Fibroblast of the aortic adventitia (primary cell): ENCODE data around the gene FSTL5. TPM values are rescaled to one million over a fixed set of nuclear protein-coding genes. Genes with fewer than 3 reads are reported as not detected.

Source experiments
- DNase-seq: peaks from one replicate; pipeline ENCODE4 v3.0.0-alpha.2; 2010; ENCODE audit warnings: low read depth
- H3K4me3 ChIP-seq: 2 replicates; pipeline ENCODE4 v1.5.1; 2011; ENCODE audit warnings: low read depth, mild to moderate bottlenecking, control low read depth, low read length, moderate library complexity
- CTCF ChIP-seq: IDR thresholded peaks from 2 replicates; pipeline ENCODE4 v1.5.1; 2011; ENCODE audit warnings: mild to moderate bottlenecking, low read length, control low read depth, inconsistent platforms; ENCODE audit not compliant: insufficient read depth
- total RNA-seq: library from RNA; depleted of rRNA; stranded (reverse); fragments of >200 nt; gene quantifications from 2 replicates; pipeline ENCODE4 v1.2.3, GENCODE V29; 2012; ENCODE audit warnings: low replicate concordance

FSTL5 gene
- total RNA-seq, 1 donor, result under 0.01 TPM

DNA sequence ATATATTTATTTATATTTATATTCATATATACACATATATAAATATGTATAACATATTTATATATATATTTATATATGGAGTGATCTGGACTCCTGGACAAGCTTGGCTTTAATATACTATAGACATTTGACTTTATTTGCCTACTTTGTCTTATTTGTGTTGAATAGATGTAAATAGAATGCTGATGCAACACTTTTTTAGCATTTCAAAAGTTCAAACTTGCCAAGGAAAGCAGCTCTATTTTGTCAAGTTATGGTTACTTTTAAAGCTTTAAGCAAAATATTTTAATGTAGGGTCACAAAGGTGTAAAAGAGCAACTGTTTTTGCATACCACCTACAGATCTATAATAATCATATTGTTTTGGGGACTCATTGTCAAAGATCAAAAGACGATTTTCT is 61.1 kb downstream of the FSTL5 start:
- H3K4me3 ChIP-seq, result no peak overlapping the region
- TF ChIP-seq CTCF, result no peak
- no peak for DNase-seq

- TF ChIP-seq CTCF, result no peak
Observed at GRCh38 chr4:162101337-162101736, 62.5 kb downstream of the FSTL5 start.

GRCh38 chr4:162075726-162076125 is 88.1 kb downstream of the FSTL5 start:
- no peak overlapping the region for H3K4me3 ChIP-seq
- TF ChIP-seq CTCF, result no peak
- no peak for DNase-seq

More at GRCh38 chr4:162101337-162101736, 62.5 kb downstream of the FSTL5 start:
- DNase-seq, result no peak
- H3K4me3 ChIP-seq, result no peak overlapping the region

GRCh38 chr4:162061214-162061613 is 102.6 kb downstream of the FSTL5 start:
- no peak for TF ChIP-seq CTCF
- no peak for DNase-seq
- no peak overlapping the region for H3K4me3 ChIP-seq

GRCh38 chr4:162059656-162060055 is 104.1 kb downstream of the FSTL5 start:
- no peak overlapping the region for H3K4me3 ChIP-seq
- DNase-seq, result no peak
- TF ChIP-seq CTCF, result no peak

DNA sequence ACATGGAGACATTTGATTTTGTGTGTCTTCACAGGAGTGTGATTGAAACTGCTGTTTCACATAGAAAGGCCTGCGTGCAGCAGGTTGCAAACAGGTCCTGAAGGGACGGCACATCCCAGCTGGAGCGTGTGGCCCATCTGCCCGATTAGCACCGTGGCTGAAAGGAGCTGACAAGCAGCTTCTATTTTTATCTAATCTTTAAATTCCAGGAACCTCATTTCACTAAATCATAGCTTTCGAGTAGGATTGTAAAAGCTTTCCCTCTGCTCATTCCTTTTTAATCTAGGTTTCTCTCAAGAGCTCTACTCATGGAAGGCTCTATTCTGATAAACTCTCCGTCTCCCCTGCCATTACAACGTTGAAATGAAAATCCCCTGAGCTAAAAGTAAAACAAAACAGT is 106.8 kb downstream of the FSTL5 start:
- DNase-seq, result no peak
- TF ChIP-seq CTCF, result no peak
- no peak overlapping the region for H3K4me3 ChIP-seq

GRCh38 chr4:162046135-162046534 is 117.7 kb downstream of the FSTL5 start:
- TF ChIP-seq CTCF, result no peak
- no peak for DNase-seq
- no peak overlapping the region for H3K4me3 ChIP-seq
